HG03097 (cell line): ENCODE measurements around the gene SLC30A3.

Experiments
- ATAC-seq: cut with Tn5 transposase; IDR thresholded peaks from one replicate; pipeline ENCODE4 v1.9.1; 2021; ENCODE audit not compliant: unreplicated experiment, low FRiP score

Gene SLC30A3

DNA sequence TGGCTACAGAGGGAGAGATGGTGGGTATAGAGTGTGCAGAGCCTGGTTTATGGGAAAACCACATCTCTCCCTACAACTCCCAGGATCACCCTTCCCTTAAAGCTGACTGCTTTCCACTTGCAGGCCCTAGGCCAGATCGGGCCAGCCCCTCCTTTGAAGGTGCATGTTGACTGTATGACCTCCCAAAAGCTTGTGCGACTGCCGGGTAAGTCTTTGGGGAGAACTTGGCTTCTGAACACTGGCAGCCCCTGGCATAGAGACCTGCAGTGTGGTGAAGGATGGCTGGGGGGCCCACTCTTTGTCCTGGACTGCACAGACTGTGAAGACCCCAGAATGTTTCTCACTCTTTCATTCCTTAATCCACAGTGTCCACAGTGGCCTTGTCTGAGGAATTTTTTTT lies 26.2 kb downstream of the SLC30A3 start:
- ATAC-seq = no peak

GRCh38 chr2:27236136-27236535 lies 26.7 kb downstream of the SLC30A3 start:
- no peak for ATAC-seq

- ATAC-seq = no peak
Measured at GRCh38 chr2:27233341-27233740, 29.5 kb downstream of the SLC30A3 start.

GRCh38 chr2:27231921-27232320 lies 30.9 kb downstream of the SLC30A3 start:
- no peak for ATAC-seq

DNA sequence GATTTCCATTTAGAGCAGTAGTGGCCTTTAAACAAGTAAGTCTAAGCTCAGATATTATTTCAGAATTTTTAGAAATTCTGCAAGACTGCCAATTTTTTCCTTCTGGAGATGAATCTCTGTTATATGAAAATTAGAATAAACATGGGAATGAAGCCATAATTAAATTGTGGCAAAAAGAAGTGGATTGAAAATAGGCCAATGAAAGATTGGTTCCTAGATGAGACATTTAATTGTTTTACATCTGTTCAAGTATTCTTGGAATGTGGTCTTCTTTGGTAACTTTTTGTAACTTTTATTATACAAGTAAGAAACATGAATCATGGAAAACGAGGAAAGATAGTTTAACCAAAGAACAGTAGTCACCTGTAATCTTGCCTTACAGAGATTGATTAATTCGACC lies 35.3 kb downstream of the SLC30A3 start:
- ATAC-seq = no peak

GRCh38 chr2:27225526-27225925 lies 37.3 kb downstream of the SLC30A3 start:
- no peak for ATAC-seq

DNA sequence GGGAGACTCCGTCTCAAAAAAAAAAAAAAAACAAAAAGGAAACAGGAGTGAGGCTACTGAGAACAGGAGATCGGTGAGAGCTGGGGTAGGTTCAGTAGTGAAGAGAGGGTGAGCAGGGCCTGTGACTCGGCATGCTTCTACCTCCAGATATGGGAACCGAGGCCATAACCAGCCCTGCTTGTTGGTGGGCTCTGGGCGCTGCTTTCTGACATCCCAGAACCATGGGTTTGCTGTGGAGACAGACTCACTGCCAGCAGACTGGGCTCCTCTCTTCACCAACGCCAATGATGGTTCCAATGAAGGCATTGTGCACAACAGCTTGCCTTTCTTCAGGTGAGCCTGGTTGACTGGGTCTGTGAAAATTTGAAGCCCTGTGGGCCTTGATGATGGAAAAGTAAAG lies 39.4 kb downstream of the SLC30A3 start:
- ATAC-seq = no peak

GRCh38 chr2:27222407-27222806 lies 40.4 kb downstream of the SLC30A3 start:
- ATAC-seq = no peak

DNA sequence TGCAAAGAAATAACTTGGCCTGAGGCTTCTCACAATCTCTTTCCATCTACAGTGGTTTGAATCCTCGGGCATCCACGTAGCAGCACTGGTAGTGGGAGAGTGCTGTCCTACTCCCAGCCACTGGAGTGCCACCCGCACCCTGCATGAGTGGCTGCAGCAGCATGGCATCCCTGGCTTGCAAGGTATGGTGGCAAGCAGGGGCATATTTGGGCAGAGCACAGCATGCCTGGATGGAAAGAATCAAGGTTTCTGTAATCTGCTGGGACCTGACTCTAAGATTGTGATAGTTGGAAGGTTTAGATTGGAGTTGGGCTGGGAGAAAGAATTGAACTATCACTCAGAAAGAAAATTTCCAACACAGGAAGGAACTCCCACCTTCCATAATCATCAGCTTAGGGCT lies 41.7 kb downstream of the SLC30A3 start:
- ATAC-seq = no peak

DNA sequence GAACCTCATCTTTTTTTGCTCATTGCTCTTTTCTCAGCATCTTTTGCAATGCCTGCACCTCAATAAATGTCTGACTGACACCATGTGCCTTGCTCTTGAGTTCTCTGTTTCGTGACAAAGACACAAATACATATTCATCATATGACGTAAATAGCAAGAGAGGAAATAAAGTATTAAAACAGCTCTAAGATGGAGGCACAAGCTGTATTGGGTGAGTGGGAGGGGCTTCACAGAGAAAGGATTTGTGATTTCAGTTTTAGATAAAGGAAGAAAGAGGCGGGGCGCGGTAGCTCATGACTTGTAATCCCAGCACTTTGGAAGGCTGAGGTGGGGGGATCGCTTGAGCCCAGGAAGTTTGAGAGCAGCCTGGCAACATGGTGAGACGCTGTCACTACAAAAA lies 42.8 kb downstream of the SLC30A3 start:
- no peak for ATAC-seq

GRCh38 chr2:27219091-27219490 lies 43.8 kb downstream of the SLC30A3 start:
- ATAC-seq = no peak

GRCh38 chr2:27218614-27219013 lies 44.2 kb downstream of the SLC30A3 start:
- no peak for ATAC-seq

- peak; percentile 45 for ATAC-seq
Measured at GRCh38 chr2:27217173-27218121, 45.4 kb downstream of the SLC30A3 start, which contains the start of gene CAD. Gene CAD, plus strand, starts transcription at chr2:27217369. Its CDS starts 183 bp downstream, at chr2:27217552.

- no peak for ATAC-seq
Measured at GRCh38 chr2:27216416-27217137, 46.3 kb downstream of the SLC30A3 start.

DNA sequence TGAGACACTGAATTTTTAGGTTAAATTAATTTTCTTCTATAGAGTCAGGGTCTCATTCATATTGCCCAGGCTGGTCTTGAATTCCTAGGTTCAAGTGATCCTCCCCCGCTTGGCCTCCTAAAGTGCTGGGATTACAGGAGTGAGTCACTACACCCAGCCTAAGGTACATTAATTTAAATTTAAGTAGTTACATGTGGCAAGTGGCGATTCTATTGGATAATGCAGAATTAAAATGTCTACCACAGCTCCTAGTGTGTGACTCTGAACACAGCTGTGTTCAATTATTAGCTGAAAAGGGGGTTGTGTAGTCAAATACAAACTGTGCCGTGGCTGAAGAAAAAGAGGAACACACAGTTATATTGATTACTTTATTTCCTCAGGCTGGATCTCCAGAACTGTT lies 47.9 kb downstream of the SLC30A3 start:
- no peak for ATAC-seq

DNA sequence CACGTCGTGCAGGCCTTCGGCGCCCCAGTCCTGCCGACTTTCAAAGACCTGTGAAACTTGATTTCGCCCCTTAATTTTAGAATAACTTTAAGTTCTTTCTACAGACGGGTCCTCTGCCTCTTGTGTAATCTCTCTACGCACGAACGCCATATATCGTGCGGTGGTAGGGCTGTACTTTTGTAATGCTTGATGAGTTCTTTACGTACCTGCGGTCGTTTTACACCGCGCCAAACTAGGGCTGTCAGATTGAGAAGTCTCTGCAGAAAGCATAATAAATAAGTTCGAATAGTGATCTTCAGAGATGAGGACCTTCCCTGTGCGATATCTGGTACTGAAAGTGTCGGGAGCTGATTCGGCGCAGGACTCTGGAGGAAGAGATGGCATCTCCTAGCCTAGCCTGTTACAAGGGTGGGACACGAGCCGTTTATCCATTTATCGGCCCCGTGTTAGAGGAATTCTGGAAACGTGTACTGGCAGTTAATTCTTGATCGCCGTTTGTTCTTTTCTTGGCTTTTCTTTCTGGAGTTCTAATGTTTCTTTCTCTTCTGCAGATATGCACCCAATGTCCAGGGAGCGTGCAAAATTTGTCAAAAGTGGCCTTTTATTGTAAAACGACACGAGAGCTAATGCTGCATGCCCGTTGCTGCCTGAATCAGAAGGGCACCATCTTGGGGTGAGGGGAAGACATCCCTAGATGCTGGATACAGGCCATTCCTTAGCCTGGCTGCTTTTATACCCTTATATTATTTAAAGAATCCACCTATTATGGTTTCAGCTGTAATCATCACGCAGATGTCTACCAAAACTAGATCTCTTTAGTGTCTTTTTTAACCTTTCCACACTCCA lies 50.0 kb downstream of the SLC30A3 start:
- peak; percentile 1 for ATAC-seq

DNA sequence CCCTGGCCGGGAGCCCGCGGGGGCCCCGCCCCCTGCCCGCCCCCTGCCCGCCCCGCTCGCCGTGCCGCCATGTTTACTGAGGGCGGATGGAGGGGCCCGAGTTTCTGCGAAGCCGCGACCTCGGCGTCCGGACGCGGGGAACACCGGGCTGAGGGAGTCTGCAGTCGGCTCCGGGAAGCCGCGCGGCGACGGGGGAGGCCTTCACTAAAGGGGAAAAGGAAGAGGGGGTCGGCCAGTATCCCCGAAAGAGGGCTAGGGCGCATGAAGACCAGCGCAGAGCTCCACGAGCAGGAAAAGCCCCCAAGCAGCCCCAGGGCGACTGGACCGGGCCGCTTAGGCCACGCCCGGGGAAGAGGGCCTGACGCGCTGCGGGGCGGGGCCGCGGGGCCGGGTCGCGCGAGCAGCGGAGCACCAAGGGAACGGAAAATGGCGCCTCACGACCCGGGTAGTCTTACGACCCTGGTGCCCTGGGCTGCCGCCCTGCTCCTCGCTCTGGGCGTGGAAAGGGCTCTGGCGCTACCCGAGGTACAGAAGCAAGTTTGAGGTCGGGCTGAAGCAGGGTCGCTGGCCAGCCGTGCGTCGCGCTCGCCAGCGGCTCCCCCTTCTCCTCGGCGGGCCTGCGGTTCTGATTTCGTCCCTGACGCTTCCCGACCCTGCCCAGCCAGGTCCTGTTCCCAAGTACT lies 50.8 kb downstream of the SLC30A3 start, which contains the start of the genes ATRAID and SLC5A6:
TSS of gene ATRAID (plus strand) at position 99 of the 683 bp plus-strand sequence. CDS start at position 427, 328 bp downstream.
TSS of gene SLC5A6 (minus strand) at position 326 of the 683 bp plus-strand sequence. CDS start 4,618 bp downstream, outside the sequence.
- peak; percentile 81 for ATAC-seq

- ATAC-seq = no peak
Measured at GRCh38 chr2:27211241-27211942, 51.5 kb downstream of the SLC30A3 start.
